ENCODE measurements around the gene GOLM1. TPM values are rescaled to one million over a fixed set of nuclear protein-coding genes. Genes with fewer than 3 reads are reported as not detected.

Gene GOLM1
- total and polyA plus RNA-seq, 2 of the 8 experiments (the other 6 are each of a cell fraction or from before 2014, with no cell fraction given) = 45.9 to 88.9 TPM

GRCh38 chr9:86099701-86100364 lies 475 bp upstream of the GOLM1 start:
- no peaks in the 10 kb centered on the region for H3K36me3 ChIP-seq (ENCODE audit: control insufficient read depth in 2 of 4, insufficient read depth in 4 of 4, low read length in 3 of 4)
- peak overlapping the region; percentile 51 to 82 (median 67) for H3K4me3 ChIP-seq (ENCODE audit: extremely low read depth in 1 of 4, insufficient read depth in 2 of 4, low read depth in 3 of 4, low read length in 4 of 4)
- 0 out of 2 replicates have a peak overlapping the region, but pooled peaks have one; percentile 34 for H2BK12ac ChIP-seq (ENCODE audit: low read depth, low read length)
- ChIA-PET POLR2A (ENCODE audit: partially characterized antibody) (interaction anchor here (0.8 to 4.1 kb wide), 11 partner anchors 10 to 182 kb away, joined by 3 to 14 read pairs (median 3); partner anchors contain the start of gene ISCA1), CTCF (ENCODE audit: partially characterized antibody) (interaction anchor here (0.6 to 2.1 kb wide), 8 partner anchors 25 to 140 kb away, joined by 3 to 7 read pairs (median 3); no protein-coding TSS in a partner anchor)
- FAIRE-seq = no peak
- H4K8ac ChIP-seq (ENCODE audit: extremely low read depth, insufficient read depth, low read length) = no peak overlapping the region
- H3K23ac ChIP-seq (ENCODE audit: insufficient read length) = no peak overlapping the region
- H4K91ac ChIP-seq (replicated peaks; ENCODE audit: insufficient read length, low read length) = no peak overlapping the region
- H3K56ac ChIP-seq (replicated peaks; ENCODE audit: insufficient read length, low read depth, low read length) = no peak overlapping the region
- peak overlapping the region; percentile 19; the same call in 1 of the 2 replicates for H3K18ac ChIP-seq (ENCODE audit: extremely low read depth, low read length)
- no peak overlapping the region for H4K5ac ChIP-seq (ENCODE audit: insufficient read length, low read depth, low read length)
- no peak overlapping the region for H3K4ac ChIP-seq (replicated peaks; ENCODE audit: insufficient read length, low read depth, low read length)
- no peaks in the 10 kb centered on the region for H3K9me3 ChIP-seq (ENCODE audit: insufficient read depth in 2 of 2, low read depth in 1 of 2, low read length in 1 of 2)
- peak overlapping the region; percentile 10 for H2BK120ac ChIP-seq (replicated peaks; ENCODE audit: low read depth, low read length)
- peaks cover 2% of the 10 kb centered on the region; the same call in 1 of the 2 replicates for H3K79me1 ChIP-seq (ENCODE audit: low read depth, low read length)
- 7% methylated on average over 36 of the region's 45 CpGs; no CpG with 5 or more reads in 1 of the 2 experiments for WGBS, 2 experiments (ENCODE audit: extremely low coverage in 1 of 2, insufficient coverage in 1 of 2, insufficient read length in 1 of 2, insufficient replicate concordance in 2 of 2, low coverage in 1 of 2, low lambda C conversion rate in 2 of 2, missing lambda C conversion rate in 1 of 2)
- H4K20me1 ChIP-seq (replicated peaks in 1 of 2; ENCODE audit: control insufficient read depth in 1 of 2, insufficient read depth in 2 of 2, low read length in 2 of 2) = peaks cover 0 to 7% of the 10 kb centered on the region in 2 experiments
- no peak overlapping the region for H2BK20ac ChIP-seq (ENCODE audit: low read length)
- H3K79me2 ChIP-seq (ENCODE audit: control insufficient read depth in 1 of 2, insufficient read depth in 2 of 2, low read length in 2 of 2) = peaks cover 0 to 38% of the 10 kb centered on the region in 2 experiments; a peak in 2 of 4 replicates
- H3K9ac ChIP-seq (replicated peaks in 1 of 4; ENCODE audit: extremely low read depth in 1 of 4, low read depth in 3 of 4, low read length in 3 of 4) = peak overlapping the region in 3 of 4 experiments; percentile 0 to 92 (median 20); a peak in 5 of 7 replicates
- H3K14ac ChIP-seq (ENCODE audit: insufficient read length) = no peak overlapping the region
- no peak overlapping the region for H3K27ac ChIP-seq (ENCODE audit: low read depth, low read length)
- DNase-seq (ENCODE audit: low read depth in 1 of 2, low spot score in 2 of 2) = peak in 1 of 2 experiments; percentile 74
- H2BK5ac ChIP-seq (ENCODE audit: low read depth, low read length) = no peak overlapping the region
- H3K4me1 ChIP-seq (replicated peaks in 1 of 4; ENCODE audit: control insufficient read depth in 3 of 4, insufficient read depth in 4 of 4, low read length in 3 of 4) = peaks cover 0 to 10% (median 1%) of the 10 kb centered on the region in 4 experiments; a peak in 5 of 7 replicates
- peak overlapping the region; percentile 68; the same call in 1 of the 2 replicates for H2AFZ ChIP-seq (ENCODE audit: low read length)
- peaks cover 8% of the 10 kb centered on the region for H3K23me2 ChIP-seq (ENCODE audit: low read depth, low read length)
- no peak overlapping the region for H2BK15ac ChIP-seq (ENCODE audit: low read length)
- H3K4me2 ChIP-seq (ENCODE audit: insufficient read depth in 1 of 2, low read depth in 2 of 2, low read length in 2 of 2) = peak overlapping the region; percentile 66 to 72
- H2AK5ac ChIP-seq (ENCODE audit: low read depth, low read length) = no peak overlapping the region
- H3K27me3 ChIP-seq (replicated peaks in 1 of 4; ENCODE audit: control insufficient read depth in 3 of 4, extremely low read depth in 1 of 4, insufficient read depth in 3 of 4, low read length in 3 of 4) = peaks cover 0 to 14% (median 6%) of the 10 kb centered on the region in 4 experiments; a peak in 5 of 7 replicates
- no peak for TF ChIP-seq GABPA (IDR thresholded peaks at IDR 0.05; ENCODE audit: borderline replicate concordance, insufficient read depth, low read length)
- TF ChIP-seq SP1 (IDR thresholded peaks at IDR 0.05; ENCODE audit: low read depth, low read length) = no peak
- TF ChIP-seq NRF1 (IDR thresholded peaks at IDR 0.05; ENCODE audit: low read depth, low read length) = no peak
- TF ChIP-seq RAD21 (IDR thresholded peaks at IDR 0.05 in 1 of 2, conservative IDR thresholded peaks at IDR 0.05 in 1 of 2; ENCODE audit: low read depth in 2 of 2, low read length in 2 of 2) = no peak
- peak in 1 of 2 experiments; percentile 69; a peak in 2 of 4 replicates for TF ChIP-seq SIN3A (conservative IDR thresholded peaks at IDR 0.05 in 1 of 2, IDR thresholded peaks at IDR 0.05 in 1 of 2; ENCODE audit: low read depth in 1 of 2, low read length in 2 of 2)
- TF ChIP-seq ATF3 (IDR thresholded peaks at IDR 0.05; ENCODE audit: insufficient read depth, low read depth, low read length) = no peak
- TF ChIP-seq CHD1 (IDR thresholded peaks at IDR 0.05; ENCODE audit: low read depth, low read length) = no peak
- TF ChIP-seq TEAD4 (IDR thresholded peaks at IDR 0.05; ENCODE audit: low read depth, low read length) = no peak
